Uterus (tissue), 4 donors: ENCODE measurements around the gene PRDX6. TPM values are rescaled to one million over a fixed set of nuclear protein-coding genes. Genes with fewer than 3 reads are reported as not detected.

Experiments
- DNase-seq, 2 donors: peaks; one replicate each; pipeline ENCODE4 v3.0.0-alpha.2; 2019 to 2020
- H3K27ac ChIP-seq, 2 donors: fragments of 200-600 bp; sonication (generic); 1 replicate in 1 of 2; 2 replicates in 1 of 2; pipeline ENCODE4 v1.5.1; 2016 to 2018
- H3K27me3 ChIP-seq, 2 donors: fragments of 200-600 bp; sonication (generic); one replicate each; pipeline ENCODE4 v1.5.1; 2018 to 2019; ENCODE audit warnings: control low read depth in 1 of 2
- H3K36me3 ChIP-seq, 2 donors: fragments of 200-600 bp; sonication (generic); one replicate each; pipeline ENCODE4 v1.5.1; 2019; ENCODE audit warnings: control low read depth in 1 of 2
- H3K4me1 ChIP-seq, 2 donors: fragments of 200-600 bp; sonication (generic); one replicate each; pipeline ENCODE4 v1.5.1; 2018 to 2019; ENCODE audit warnings: control low read depth in 1 of 2
- H3K4me3 ChIP-seq, 2 donors: fragments of 200-600 bp; sonication (generic); 1 replicate in 1 of 2; 2 replicates in 1 of 2; pipeline ENCODE4 v1.5.1; 2018 to 2019; ENCODE audit warnings: mild to moderate bottlenecking in 1 of 2
- H3K9me3 ChIP-seq, 2 donors: fragments of 200-600 bp; sonication (generic); one replicate each; pipeline ENCODE4 v1.5.1; 2019; ENCODE audit warnings: control low read depth in 1 of 2
- CTCF ChIP-seq, 4 experiments: fragments of 200-600 bp in 2 of 4; fragments of 450-650 bp in 2 of 4; sonication (generic) in 2 of 4; IDR thresholded peaks; one replicate each; pipeline ENCODE4 v1.5.1; 2016 to 2019; ENCODE audit warnings: antibody characterized with exemption in 4 of 4, mild to moderate bottlenecking in 2 of 4, moderate library complexity in 1 of 4
- POLR2A ChIP-seq, 2 donors: fragments of 450-650 bp; IDR thresholded peaks; one replicate each; pipeline ENCODE4 v1.6.1; 2016; ENCODE audit warnings: antibody characterized with exemption in 2 of 2, mild to moderate bottlenecking in 1 of 2, moderate library complexity in 1 of 2
- intact Hi-C: fragments of 100-400 bp; cut with DNase I; formaldehyde crosslinking; loops from one replicate; pipeline ENCODE4 v1.15.1; 2023; ENCODE audit warnings: low total_unique reads
- total RNA-seq, 4 donors: library from RNA; depleted of rRNA in 3 of 4; stranded (reverse); fragments of >200 nt in 3 of 4; gene quantifications; one replicate each; pipeline versions ENCODE4 v1.1.0 to v1.2.4, GENCODE V29; 2014 to 2023
- donor health status: DM: yes; HTN: yes; CAD: no.

PRDX6 gene
- 100 to 1,000 TPM in 3 of 4 donors, 10 to 100 TPM in 1; 51.2 to 218 (median 144) TPM for total RNA-seq

GRCh38 chr1:173477286-173478093 is at the start of gene PRDX6:
Gene PRDX6 (plus strand): TSS chr1:173477335. CDS start chr1:173477398, 63 bp downstream.
- intact Hi-C loops, result no loop called here
- peak; percentile 87 to 90 for DNase-seq
- TF ChIP-seq CTCF (IDR thresholded peaks at IDR 0.05) (peak in 2 of 4 experiments; percentile 13 to 18), POLR2A (IDR thresholded peaks at IDR 0.05) (peak; percentile 79 to 81)
- H3K4me3 ChIP-seq, result peak within 1 kb of the TSS; percentile 87 to 89
- H3K27ac ChIP-seq, result peak within 1 kb of the TSS; percentile 95 to 99
- H3K27me3 ChIP-seq, result no peaks in the 10 kb centered on the region
- no peaks in the 10 kb centered on the region for H3K9me3 ChIP-seq
- H3K4me1 ChIP-seq, result peaks cover 0 to 9% of the 10 kb centered on the region in 2 donors
- no peaks in the 10 kb centered on the region for H3K36me3 ChIP-seq

GRCh38 chr1:173429471-173430402 is 47.4 kb upstream of the PRDX6 start:
- Histone ChIP-seq H3K27me3 (no peaks in the 10 kb centered on the region), H3K9me3 (no peaks in the 10 kb centered on the region), H3K27ac (peak overlapping the region; percentile 81 to 86), H3K36me3 (no peaks in the 10 kb centered on the region), H3K4me3 (peak overlapping the region; percentile 8 to 9), H3K4me1 (peaks cover 0 to 7% of the 10 kb centered on the region in 2 donors)
- peak; percentile 89 to 92 for DNase-seq
- intact Hi-C loops, result loop anchor here (10.0 kb wide), 1 partner anchor 395 kb away; the partner anchor contains the start of genes CENPL and DARS2
- TF ChIP-seq CTCF (IDR thresholded peaks at IDR 0.05) (peak; percentile 39 to 52 (median 48)), POLR2A (IDR thresholded peaks at IDR 0.05) (no peak)

GRCh38 chr1:173430677-173431303 is 46.3 kb upstream of the PRDX6 start:
- Histone ChIP-seq H3K4me1 (peaks cover 0 to 7% of the 10 kb centered on the region in 2 donors), H3K4me3 (no peak overlapping the region), H3K36me3 (no peaks in the 10 kb centered on the region), H3K9me3 (no peaks in the 10 kb centered on the region), H3K27ac (peak overlapping the region; percentile 81 to 86), H3K27me3 (no peaks in the 10 kb centered on the region)
- no peak for TF ChIP-seq POLR2A (IDR thresholded peaks at IDR 0.05)
- TF ChIP-seq CTCF (IDR thresholded peaks at IDR 0.05), result no peak
- intact Hi-C loops, result no loop called here
- no peak for DNase-seq

GRCh38 chr1:173431304-173432045 is 45.7 kb upstream of the PRDX6 start:
- H3K27ac ChIP-seq, result no peak overlapping the region
- TF ChIP-seq POLR2A (IDR thresholded peaks at IDR 0.05) (no peak), CTCF (IDR thresholded peaks at IDR 0.05) (peak; percentile 71 to 90 (median 80))
- intact Hi-C loops, result no loop called here
- H3K4me3 ChIP-seq, result no peak overlapping the region
- H3K27me3 ChIP-seq, result no peaks in the 10 kb centered on the region
- peaks cover 0 to 7% of the 10 kb centered on the region in 2 donors for H3K4me1 ChIP-seq
- DNase-seq, result peak; percentile 83 to 92
- H3K9me3 ChIP-seq, result no peaks in the 10 kb centered on the region
- H3K36me3 ChIP-seq, result no peaks in the 10 kb centered on the region
